ENCODE results near the gene CHTOP.
A peak's percentile ranks its signal among the peaks of the same experiment; 100 is the strongest.

Gene CHTOP

GRCh38 chr1:153685544-153686340 is 51.9 kb downstream of the CHTOP start:
- no peak for DNase-seq (ENCODE audit: low read depth, low spot score)

- DNase-seq (ENCODE audit: low read depth, low spot score) = no peak
Measured at GRCh38 chr1:153687346-153688125, 53.7 kb downstream of the CHTOP start.

GRCh38 chr1:153688276-153688675 is 54.4 kb downstream of the CHTOP start:
- no peak for DNase-seq (ENCODE audit: low read depth, low spot score)

- DNase-seq (ENCODE audit: low read depth, low spot score) = peak; percentile 68
Measured at GRCh38 chr1:153688736-153689328, 55.0 kb downstream of the CHTOP start.

- DNase-seq (ENCODE audit: low read depth, low spot score) = no peak
Measured at GRCh38 chr1:153693466-153693865, 59.6 kb downstream of the CHTOP start.
